Measurements from ENCODE around the gene MYO15B.

Gene MYO15B

DNA sequence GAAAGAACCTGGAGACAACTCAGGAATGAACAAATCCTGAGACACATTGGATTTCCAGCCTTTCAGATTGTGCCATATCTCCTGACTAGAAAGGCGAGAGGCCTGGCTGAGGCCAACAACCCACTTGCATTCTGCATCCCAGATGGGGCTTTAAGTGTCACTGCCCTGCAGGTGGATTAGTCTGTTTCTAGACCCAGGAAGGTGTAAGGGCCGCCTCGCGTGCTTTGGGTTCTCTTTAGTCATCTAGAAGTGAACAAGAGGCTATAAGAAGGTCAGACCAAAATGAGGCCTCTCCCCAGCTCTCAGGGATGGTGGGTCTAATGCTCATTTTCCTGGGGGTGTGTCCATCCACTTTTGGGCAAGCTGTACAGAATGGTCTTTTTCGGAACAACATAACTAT is 84.4 kb downstream of the MYO15B start:
- TF ChIP-seq, protein P1, sequence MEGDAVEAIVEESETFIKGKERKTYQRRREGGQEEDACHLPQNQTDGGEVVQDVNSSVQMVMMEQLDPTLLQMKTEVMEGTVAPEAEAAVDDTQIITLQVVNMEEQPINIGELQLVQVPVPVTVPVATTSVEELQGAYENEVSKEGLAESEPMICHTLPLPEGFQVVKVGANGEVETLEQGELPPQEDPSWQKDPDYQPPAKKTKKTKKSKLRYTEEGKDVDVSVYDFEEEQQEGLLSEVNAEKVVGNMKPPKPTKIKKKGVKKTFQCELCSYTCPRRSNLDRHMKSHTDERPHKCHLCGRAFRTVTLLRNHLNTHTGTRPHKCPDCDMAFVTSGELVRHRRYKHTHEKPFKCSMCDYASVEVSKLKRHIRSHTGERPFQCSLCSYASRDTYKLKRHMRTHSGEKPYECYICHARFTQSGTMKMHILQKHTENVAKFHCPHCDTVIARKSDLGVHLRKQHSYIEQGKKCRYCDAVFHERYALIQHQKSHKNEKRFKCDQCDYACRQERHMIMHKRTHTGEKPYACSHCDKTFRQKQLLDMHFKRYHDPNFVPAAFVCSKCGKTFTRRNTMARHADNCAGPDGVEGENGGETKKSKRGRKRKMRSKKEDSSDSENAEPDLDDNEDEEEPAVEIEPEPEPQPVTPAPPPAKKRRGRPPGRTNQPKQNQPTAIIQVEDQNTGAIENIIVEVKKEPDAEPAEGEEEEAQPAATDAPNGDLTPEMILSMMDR (IDR thresholded peaks at IDR 0.05; ENCODE audit: low read depth, low read length): no peak
- no peak overlapping the region for H3K4me3 ChIP-seq (ENCODE audit: low read depth, low read length)

DNA sequence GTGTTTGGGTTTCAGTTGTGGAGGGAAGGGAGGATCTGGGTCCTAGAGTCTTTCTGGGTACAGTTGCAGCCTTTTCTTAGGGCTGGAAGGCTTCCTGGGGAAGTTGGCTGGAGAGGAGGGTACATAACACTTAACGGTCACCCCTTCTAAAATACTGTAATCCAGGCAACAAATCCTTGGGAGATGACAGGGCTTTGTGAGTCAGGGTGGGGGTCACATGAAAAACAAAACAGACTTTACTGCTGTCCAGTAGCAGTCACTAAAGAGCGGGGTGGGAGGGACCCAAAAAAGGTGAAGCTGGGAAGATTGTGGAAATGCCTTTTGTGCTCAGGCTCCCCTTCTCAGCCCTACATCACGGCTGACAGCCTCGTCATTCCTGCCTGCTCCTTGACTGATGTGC is 85.9 kb downstream of the MYO15B start:
- H3K4me3 ChIP-seq (ENCODE audit: low read depth, low read length): no peak overlapping the region
- TF ChIP-seq, protein P1 (IDR thresholded peaks at IDR 0.05; ENCODE audit: low read depth, low read length): no peak

Measured in WI38 (cell line).